GM21515 (cell line): ENCODE measurements around the gene GNB1.

Source experiments
- ATAC-seq: cut with Tn5 transposase; IDR thresholded peaks from one replicate; pipeline ENCODE4 v1.9.1; 2021; ENCODE audit not compliant: unreplicated experiment

GNB1 gene

DNA sequence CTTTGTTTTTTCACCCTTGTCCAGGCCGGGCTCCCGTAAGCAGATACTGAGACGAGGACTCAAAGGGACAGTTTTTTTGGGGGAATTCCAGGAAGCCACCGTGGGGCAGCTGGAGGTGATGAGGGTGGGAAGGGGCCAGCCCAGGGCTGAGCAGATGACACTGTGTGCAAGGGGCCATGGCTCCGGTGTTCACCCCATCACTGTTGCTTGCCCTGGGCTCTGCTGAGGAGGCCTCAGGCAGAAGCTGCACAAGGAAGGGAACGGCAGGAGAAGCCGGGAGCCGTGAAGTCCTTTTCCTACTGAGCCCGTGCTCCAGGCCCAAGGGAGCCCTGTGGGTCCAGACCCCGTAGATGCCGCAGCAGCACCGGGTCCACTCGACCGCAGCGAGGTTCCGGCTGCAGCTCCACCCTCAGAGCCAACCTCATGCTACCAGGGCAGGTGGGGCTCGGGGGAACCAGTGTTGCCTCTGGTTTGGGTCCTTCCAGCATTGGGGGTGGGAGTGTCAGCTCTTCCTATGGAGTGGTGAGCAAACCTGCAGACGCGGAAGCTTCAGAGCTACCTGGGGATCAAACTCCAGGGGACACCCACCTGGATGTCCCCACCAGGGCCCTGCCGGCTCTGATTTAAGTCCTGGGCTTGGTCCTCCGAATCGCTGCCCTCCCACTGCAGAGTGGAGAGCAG lies 19.9 kb upstream of the GNB1 start:
- ATAC-seq = no peak

DNA sequence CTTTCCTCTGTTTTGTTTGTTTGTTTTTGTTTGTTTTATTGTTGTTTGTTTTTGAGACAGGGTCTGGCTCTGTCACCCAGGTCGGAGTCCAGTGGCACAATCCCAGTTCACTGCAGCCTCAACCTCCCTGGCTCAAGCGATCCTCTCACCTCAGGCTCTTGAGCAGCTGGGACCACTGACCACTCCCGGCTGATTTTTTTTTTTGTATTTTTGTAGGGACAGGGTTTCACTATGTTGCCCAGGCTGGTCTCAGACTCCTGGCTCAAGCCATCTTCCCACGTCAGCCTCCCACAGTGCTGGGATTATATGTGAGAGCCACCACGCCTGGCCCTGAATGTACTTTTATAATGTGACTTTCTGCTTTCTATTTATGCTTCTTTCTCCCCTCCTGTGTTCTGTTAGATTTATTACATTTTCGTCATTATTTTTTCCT lies 19.2 kb upstream of the GNB1 start:
- ATAC-seq = no peak

DNA sequence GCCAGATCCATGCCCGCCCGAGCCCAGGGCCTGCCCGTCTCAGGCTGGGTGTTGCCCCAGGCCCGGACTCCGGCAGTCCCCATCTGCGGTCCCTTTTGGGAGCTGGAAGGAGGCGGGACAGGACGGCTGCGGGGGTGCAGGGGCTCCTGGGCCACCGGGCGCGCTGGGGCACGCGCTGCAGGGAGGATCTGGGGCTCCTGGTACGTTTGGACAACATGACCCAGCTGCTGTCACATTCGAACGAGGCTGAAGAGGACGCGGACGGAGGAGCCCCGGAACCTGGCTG lies 17.6 kb upstream of the GNB1 start:
- no peak for ATAC-seq

DNA sequence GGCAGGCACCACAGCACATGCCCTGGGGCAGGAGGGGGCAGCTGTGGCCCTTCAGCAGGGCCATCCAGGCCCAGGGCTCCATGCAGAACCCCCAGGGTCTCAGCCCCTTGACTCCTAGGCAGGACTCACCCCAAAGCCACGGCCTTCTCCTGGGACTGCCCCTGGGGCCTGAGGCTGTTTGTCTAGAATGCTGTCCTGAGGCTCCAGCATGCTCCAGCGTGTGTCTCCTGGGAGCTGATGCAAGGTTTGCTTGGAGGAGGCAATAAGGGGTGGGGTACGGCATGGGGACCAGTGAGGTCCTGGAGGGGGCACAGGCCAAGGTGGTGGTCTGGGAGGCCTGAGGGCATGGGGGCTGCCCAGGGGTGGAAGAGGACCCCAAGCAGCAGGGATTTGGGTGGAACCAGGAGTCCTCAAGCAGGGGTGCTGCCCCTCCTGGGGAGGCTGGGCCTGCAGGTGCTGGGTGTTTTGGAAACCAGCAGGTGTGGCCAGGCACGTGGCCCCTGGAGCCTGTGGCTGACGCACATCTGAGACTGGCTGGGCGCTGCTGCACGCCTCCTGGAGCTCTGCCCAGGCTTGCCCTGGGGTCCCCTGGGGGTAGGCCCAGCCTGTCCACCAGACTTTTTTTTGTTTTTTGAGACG lies 16.3 kb upstream of the GNB1 start:
- ATAC-seq = no peak

DNA sequence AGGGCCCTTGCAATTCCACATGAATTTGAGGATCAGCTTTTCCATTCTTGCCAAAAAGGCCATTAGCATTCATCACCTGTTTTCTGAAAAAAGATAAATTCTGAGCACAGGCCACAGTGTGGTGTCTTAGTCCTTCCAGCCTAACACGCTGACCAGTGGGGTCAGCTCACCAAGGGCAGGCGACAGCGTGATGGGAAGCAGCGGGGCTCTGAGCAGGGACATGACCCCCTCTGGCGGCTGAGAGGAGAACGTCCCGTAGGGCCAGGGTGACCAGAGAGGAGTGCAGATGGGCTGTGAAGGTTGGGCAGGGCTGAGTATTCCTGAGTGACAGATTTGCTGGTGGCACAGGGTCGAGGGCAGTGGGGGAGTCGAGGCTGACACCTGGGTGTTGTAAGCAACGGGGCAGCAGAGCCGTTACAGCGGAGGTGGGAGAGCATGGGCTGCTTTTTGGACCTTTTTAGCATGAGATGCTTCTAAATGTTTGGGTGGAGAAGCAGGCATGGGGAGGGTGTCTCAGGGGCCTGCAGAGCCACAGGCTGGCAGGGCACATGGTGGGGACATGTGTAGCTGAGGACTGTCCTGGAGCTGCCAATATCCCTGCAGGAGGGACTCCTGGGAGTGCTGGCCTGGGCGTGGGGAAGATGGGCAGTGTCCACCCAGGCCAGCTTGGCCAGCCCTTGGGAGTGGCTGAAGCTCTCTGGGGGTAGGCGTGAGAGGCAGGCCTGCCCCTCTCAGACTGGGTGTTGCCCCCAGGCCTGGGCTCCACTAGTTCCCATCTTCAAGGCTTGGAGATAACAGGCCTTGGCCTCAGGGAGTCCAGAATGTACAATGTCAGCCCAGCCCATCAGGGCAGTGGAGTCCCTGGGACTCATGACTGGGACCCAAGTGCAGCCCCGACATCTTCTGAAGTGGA lies 15.6 kb upstream of the GNB1 start:
- ATAC-seq = no peak

DNA sequence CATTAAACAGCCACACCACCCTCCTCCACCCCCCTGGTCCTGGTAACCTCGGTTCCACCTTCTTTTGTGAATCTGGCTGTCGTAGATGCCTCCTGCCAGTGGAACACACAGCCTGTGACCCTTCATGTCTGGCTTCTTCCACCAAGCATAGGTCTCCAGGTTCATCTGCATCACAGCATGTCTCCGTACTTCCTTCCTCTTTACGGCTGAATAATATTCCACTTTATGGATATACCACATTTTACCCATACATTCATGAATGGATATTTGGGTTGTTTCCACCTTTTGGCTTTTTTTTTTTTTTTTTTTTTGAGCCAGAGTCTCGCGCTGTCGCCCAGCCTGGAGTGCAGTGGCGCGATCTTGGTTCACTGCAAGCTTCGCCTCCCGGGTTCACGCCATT lies 12.3 kb upstream of the GNB1 start:
- no peak for ATAC-seq

DNA sequence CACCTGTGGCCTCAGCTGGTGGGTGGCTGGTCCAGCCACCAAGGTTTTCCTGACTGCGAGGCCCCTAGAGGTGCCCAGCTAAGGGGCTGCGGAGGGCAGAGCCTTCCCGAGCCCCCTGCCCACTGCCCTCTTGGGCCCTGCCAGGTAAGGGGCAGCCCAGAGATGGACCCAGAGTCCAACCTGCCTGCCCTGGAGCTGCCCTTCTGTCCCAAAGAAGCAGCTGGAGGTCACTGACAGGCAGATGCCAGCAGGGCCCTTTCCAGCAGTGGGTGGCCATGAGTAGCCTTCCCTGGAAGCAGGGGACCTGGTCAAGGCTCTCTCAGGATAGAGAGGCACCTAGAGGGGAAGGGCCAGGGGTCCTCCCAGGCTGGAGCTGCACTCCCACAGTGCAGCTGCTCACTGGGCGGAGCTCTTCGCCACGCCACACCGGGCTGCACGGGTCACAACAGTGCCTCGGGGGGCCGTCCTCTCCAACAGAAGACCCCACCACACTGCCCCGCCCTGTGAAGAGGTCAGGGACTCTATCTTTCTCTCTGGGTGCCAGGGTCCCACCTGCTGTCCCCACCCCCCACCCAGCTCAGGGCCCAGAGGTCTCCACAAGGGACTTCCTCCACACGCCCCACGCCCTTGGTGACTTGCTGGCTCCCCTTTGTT lies 10.9 kb upstream of the GNB1 start:
- ATAC-seq = no peak

DNA sequence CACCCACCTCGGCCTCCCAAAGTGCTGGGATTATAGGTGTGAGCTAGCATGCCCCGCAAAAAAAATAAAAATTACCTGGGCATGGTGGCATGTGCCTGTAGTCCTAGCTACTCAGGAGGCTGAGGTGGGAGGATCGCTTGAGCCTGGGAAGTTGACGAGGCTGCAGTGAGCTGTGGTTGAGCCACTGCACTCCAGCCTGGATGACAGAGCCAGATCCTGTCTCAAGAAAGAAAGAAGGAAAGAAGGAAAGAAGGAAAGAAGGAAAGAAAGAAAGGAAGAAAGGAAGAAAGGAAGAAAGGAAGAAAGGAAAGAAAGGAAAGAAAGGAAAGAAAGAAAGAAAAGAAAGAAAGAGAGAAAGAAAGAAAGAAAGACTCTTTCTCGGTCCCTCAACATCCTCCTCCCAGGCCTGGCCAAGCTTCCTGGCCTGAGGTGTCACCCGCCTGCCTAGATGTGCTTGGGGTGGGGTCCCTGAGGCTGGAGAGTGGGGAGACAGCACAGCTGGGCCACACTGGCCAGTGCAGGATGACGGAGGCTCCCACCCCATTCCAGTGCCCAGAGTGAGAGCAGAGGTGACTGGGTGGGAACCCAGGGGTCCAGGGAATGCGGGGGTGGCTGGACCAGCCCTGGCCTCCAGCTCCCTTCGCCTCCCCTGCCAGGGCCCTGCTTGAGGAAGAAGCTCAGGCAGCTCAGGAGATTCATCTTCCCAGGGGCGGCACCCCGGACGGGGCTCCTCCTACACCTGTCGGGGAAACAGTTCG lies 10.2 kb upstream of the GNB1 start:
- no peak for ATAC-seq

DNA sequence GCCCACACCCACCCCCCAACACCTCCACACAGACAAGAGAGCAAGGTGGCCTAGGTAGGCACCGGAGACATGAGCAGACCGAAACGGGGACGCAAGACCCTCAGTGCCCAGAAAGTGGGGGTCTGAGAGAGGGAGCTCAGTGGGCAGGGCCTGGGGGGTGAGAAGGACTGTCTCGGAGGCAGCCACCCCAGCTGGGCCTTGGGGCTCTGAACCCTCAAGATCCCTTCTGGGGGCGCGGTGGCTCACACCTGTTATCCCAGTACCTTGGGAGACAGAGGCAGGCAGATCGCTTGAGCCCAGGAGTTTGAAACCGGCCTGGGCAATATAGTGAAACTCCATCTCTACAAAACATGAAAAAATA lies 9.1 kb upstream of the GNB1 start:
- ATAC-seq = no peak

DNA sequence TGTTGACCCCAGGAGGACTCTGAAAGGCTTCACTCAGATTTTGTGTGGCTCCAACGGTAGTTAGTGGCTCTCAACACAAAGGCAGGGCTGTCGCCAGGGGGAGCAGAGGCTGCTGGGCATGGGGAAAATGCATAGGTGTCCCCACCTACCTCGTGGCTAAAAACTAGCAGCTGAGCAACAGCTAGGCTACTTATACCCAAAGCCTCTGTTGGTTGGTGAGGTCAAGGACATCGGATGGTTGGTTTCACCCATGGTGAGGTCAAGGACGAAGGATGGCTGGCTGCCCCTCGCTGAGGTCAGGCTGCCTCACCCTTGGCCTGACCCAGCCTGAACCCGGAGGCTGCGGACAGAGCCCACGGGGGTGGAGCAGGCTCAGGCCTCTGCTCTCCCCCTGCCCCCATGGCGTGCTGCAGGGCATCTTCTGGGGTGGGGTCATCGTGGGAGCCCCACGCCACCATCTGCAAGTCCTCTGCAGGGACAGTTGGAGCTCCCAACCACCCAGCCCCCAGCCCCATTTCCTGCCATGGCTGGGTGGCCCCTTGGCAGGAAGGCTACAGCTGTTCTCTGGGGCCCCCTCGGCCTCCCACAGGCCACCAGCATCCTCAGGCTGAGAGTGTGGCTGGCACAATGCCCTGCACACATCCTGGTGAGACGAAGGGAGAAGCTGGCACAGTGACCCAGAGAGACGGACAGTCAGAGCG lies 8.5 kb upstream of the GNB1 start:
- no peak for ATAC-seq

DNA sequence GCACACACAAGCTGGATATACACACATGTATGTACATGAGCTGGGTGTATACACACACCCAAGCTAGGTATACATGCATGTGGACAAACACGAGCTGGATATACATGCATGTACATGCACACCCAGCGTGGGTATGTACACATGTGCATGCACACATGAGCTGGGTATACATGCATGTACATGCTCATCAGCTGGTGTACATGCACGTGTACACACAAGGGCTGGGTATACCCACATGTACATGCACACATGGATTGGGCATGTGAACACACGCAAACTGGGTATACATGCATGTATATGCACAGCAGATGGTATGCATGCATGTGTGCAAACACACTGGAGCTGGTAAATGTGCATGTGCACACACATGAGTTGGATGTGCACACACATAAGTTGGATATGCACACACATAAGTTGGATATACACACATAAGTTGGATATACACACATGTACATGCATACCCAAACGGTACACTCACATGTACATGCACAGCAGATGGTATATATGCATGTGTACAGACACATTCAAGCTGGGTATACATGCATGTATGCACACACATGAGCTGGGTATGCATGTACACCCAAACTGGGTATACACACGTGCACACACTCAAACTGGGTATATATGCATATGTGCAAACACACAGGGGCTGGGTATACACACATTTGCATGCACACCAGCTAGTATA lies 7.5 kb upstream of the GNB1 start:
- ATAC-seq = no peak

DNA sequence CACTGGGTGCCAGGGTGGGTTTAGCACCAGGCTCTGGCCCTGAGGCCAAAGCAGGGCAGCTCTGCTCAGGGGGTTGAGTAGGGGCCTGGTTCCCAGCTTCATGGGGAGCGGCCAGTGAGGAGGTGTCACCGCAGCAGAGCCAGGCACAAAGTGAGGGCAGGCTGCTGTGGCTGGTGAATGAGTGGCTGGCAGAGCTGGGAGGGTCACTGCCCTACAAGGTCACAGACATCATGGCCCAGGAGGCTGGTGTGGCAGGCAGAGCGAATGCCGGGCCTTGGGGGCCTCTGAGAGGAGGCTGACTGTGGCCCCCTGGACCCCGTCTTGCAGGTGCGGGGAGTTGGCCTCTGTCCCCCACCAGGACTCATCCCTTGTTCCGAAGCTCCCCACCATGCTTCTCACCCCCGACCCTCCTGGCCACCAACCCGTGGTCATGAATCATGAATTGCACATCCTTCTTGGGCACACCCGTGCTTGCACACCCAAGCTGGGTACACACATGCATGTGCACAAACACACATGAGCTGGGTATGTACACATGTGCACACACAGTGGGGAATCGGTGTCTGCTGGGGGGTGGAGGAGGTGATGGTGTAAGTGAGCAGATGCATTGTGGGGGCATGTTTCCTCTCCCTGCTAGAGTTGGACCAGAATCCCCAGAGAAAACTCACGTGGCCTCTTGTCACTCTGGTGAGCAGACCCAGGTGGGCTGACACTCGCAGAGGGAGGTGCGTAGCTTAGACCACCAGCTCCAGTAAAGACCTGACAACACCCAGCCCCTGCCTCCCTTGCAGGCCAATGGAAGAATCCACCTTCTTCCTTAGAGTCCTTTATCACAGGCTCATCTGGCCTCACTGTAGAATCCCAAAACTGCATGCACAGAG lies 4.8 kb upstream of the GNB1 start:
- no peak for ATAC-seq

DNA sequence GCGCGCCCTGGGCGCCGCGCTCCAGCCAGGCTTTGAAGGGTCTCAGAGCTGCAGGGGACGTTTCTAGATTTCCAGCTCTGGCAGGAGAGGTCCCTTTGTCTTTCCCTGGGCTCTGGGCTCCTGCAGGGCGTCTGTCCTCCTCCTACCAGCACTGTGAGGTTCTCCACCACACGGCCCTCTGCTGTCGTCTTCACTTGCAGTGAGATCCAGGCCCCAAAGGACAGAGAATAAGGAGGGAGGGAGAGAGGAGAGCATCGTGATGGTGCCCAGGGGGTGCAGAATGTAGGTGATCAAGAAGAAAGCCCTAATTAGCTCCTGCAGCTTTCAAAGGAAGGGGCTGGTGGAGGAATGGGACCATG lies 4.2 kb upstream of the GNB1 start:
- no peak for ATAC-seq

DNA sequence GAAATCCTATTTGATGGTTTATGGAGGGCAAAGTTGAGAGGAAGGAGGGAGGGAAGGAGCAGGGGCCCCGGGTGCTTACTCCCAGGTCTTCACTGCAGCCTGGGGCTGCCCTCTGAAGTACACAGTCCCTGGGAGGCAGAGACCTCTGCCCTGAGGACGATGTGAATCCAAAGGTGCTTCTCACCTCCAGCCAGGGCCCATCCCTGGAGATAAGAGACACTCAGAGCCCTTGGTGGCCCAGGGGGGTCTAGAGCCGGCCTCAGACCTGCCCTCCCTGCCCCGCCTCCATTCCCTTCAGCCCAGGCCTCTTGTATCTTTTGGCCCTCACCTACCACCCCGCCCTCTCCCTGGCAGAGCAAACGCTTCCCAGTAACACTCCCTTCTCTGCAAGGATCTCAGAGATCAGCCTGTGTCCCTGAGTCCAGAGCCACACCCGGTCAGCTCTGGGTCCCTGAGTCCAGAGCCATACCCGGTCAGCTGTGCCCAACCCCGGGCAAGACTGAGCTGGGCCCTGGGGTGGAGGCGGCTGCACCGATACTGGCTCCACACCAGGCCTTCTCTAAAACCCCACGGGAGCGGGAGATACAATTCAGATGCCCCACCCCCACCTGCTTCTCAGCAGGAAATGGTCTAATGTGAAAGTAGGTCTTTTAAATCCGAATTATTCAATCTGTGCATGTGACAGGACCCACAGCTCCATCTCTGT lies 3.6 kb upstream of the GNB1 start:
- no peak for ATAC-seq

DNA sequence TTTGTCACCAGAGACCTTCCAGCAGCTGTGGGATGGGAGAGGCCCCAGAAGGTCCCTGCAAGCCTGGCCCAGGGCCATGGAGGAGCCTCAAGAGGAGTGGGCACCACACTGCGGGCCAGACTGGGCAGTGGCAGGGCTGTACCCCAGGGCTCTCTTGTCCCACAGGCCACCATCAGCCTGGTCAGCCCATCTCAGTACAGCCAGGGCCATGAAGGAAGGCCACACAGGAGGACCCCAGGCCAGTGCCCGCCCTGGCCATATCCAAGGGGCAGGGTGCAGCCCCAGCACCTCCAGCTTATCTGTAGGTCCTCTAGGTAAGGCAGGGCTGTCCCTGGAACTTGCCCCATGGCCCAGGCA lies 3.1 kb upstream of the GNB1 start:
- no peak for ATAC-seq

DNA sequence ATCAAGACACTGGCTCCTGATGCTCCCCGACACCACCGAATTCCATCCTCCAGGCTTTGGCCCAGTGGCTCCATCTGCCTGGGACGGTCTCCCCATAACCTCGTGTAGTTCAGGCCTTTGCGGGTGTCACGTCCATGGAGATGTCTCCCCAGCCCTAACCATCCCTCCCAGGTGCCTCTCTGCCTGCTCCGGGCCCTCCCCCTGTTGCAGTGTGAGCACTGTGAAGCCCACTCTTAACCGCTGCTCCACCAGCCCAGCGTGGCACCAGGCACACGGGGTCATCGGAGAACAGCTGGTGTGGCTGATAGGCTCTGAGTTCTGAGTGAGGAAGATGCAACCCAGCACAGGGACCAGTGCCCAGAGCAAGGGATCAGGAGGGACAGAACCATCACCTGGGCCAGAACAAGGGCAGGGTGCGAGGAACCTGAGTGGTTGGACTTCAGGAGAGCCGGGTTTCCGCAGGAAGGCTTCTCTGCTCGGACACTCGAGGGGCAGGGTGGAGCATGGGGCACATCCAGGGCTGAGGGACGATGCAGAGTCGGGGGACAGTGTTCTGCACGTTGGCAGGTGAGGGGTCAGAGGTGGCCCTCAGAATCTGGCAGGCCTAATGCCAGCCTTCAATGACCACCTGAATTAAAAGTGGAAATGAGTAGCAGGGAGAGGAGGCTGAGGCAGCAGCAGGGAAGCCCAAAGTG lies 2.6 kb upstream of the GNB1 start:
- no peak for ATAC-seq

DNA sequence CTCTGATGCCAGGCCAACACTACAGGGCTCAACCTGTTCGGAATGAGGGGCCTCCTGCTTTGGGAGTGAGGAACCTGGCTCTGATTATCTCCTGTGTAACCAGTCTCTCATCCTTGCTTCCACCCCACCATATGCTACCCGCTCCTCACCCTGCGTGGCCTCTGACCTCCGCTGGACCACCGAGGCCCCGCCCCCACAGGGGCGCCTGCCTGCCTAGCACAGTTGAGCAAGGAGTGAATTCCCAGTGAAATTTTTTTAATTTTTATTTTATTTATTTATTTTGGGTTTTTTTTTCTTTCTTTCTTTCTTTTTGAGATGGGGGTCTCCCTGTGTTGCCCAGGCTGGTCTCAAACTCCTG lies 1.9 kb upstream of the GNB1 start:
- no peak for ATAC-seq
